ENCODE data around the gene FNTB.

FNTB gene

GRCh38 chr14:64953310-64953654 lies 33.4 kb upstream of the FNTB start:
- DNase-seq: no peak

GRCh38 chr14:64953661-64954060 lies 33.0 kb upstream of the FNTB start:
- no peak for DNase-seq

- DNase-seq: no peak
Observed at GRCh38 chr14:64954491-64955240, 32.0 kb upstream of the FNTB start.

- DNase-seq: peak in 1 of 3 experiments; percentile 35
Observed at GRCh38 chr14:64955297-64955696, 31.4 kb upstream of the FNTB start.

- DNase-seq: no peak
Observed at GRCh38 chr14:64956697-64957406, 29.8 kb upstream of the FNTB start.

- DNase-seq: no peak
Observed at GRCh38 chr14:64958201-64958600, 28.5 kb upstream of the FNTB start.

GRCh38 chr14:64958743-64959142 lies 28.0 kb upstream of the FNTB start:
- no peak for DNase-seq

- DNase-seq: peak in 1 of 3 experiments; percentile 49
Observed at GRCh38 chr14:64960762-64961276, 25.9 kb upstream of the FNTB start.

- DNase-seq: no peak
Observed at GRCh38 chr14:64963611-64964010, 23.1 kb upstream of the FNTB start.

- DNase-seq: no peak
Observed at GRCh38 chr14:64965356-64966000, 21.2 kb upstream of the FNTB start.

- peak in 1 of 3 experiments; percentile 1 for DNase-seq
Observed at GRCh38 chr14:64966976-64967375, 19.7 kb upstream of the FNTB start.

GRCh38 chr14:64968167-64968566 lies 18.5 kb upstream of the FNTB start:
- DNase-seq: no peak

GRCh38 chr14:64968651-64969050 lies 18.0 kb upstream of the FNTB start:
- DNase-seq: no peak

- no peak for DNase-seq
Observed at GRCh38 chr14:64970041-64970440, 16.7 kb upstream of the FNTB start.

GRCh38 chr14:64970776-64971477 lies 15.8 kb upstream of the FNTB start:
- peak in 2 of 3 experiments; percentile 25 to 42 for DNase-seq

- peak in 1 of 3 experiments; percentile 42 for DNase-seq
Observed at GRCh38 chr14:64971491-64971942, 15.2 kb upstream of the FNTB start.

- peak; percentile 36 to 61 (median 45) for DNase-seq
Observed at GRCh38 chr14:64971943-64972791, 14.5 kb upstream of the FNTB start, which contains the start of gene RAB15. Gene RAB15 (minus strand): TSS chr14:64972336. CDS start chr14:64972076, 260 bp downstream.

GRCh38 chr14:64973026-64973442 lies 13.7 kb upstream of the FNTB start:
- DNase-seq: peak in 1 of 3 experiments; percentile 11

- no peak for DNase-seq
Observed at GRCh38 chr14:64973826-64974225, 12.9 kb upstream of the FNTB start.

- no peak for DNase-seq
Observed at GRCh38 chr14:64974563-64974962, 12.1 kb upstream of the FNTB start.

- peak in 1 of 3 experiments; percentile 85 for DNase-seq
Observed at GRCh38 chr14:64979336-64980074, 7.2 kb upstream of the FNTB start.

Data from NCI-H1417 (cell line).